Loucy (cell line): Measurements from ENCODE around the gene TFAP2D.

Experiments used
- H2AFZ ChIP-seq: fragments of 200-600 bp; sonication (generic); 2 replicates; pipeline ENCODE4 v1.6.0; 2016; ENCODE audit warnings: antibody characterized with exemption, mild to moderate bottlenecking, low read length, moderate library complexity
- H3F3A ChIP-seq: fragments of 200-600 bp; 2 replicates; pipeline ENCODE4 v1.6.0; 2016; ENCODE audit warnings: antibody characterized with exemption, low read depth, mild to moderate bottlenecking
- H3K27me3 ChIP-seq: fragments of 200-600 bp; sonication (generic); 2 replicates; pipeline ENCODE4 v1.6.1; 2014; ENCODE audit warnings: low read length, mild to moderate bottlenecking; ENCODE audit not compliant: insufficient read depth, poor library complexity, severe bottlenecking
- H3K36me3 ChIP-seq: fragments of 200-600 bp; sonication (generic); 2 replicates; pipeline ENCODE4 v1.6.1; 2016; ENCODE audit warnings: low read length; ENCODE audit not compliant: insufficient read depth
- H3K4me1 ChIP-seq: fragments of 200-600 bp; sonication (generic); 2 replicates; pipeline ENCODE4 v1.5.1; 2014; ENCODE audit warnings: low read length, mild to moderate bottlenecking; ENCODE audit not compliant: insufficient read depth, poor library complexity, severe bottlenecking
- H3K4me2 ChIP-seq: fragments of 200-600 bp; sonication (generic); 2 replicates; pipeline ENCODE4 v1.6.0; 2014; ENCODE audit warnings: antibody characterized with exemption, low read length, low read depth, mild to moderate bottlenecking; ENCODE audit not compliant: poor library complexity, severe bottlenecking
- H3K4me3 ChIP-seq: fragments of 200-600 bp; sonication (generic); 2 replicates; pipeline ENCODE4 v1.5.1; 2014; ENCODE audit warnings: low read length, mild to moderate bottlenecking, mixed read lengths; ENCODE audit not compliant: poor library complexity, severe bottlenecking
- H3K79me2 ChIP-seq: fragments of 200-600 bp; sonication (generic); 2 replicates; pipeline ENCODE4 v1.6.1; 2014; ENCODE audit warnings: low read length; ENCODE audit not compliant: insufficient read depth
- H3K9ac ChIP-seq: fragments of 200-600 bp; sonication (generic); 2 replicates; pipeline ENCODE4 v1.6.0; 2014; ENCODE audit warnings: mild to moderate bottlenecking, low read depth, low read length, moderate library complexity; ENCODE audit not compliant: poor library complexity, severe bottlenecking
- H3K9me2 ChIP-seq: fragments of 200-600 bp; sonication (generic); replicated peaks from 2 replicates; pipeline ENCODE4 v1.6.1; 2016; ENCODE audit warnings: low read depth, low read length, mixed read lengths
- H3K9me3 ChIP-seq: fragments of 200-600 bp; sonication (generic); 2 replicates; pipeline ENCODE4 v1.6.1; 2014; ENCODE audit warnings: mild to moderate bottlenecking, antibody characterized with exemption, low read length, low read depth; ENCODE audit not compliant: insufficient read depth
- H4K20me1 ChIP-seq: fragments of 200-600 bp; sonication (generic); 2 replicates; pipeline ENCODE4 v1.6.0; 2014; ENCODE audit warnings: antibody characterized with exemption, low read length, mild to moderate bottlenecking; ENCODE audit not compliant: insufficient read depth, poor library complexity, severe bottlenecking
- EZH2phosphoT487 ChIP-seq: fragments of 200-600 bp; IDR thresholded peaks from 2 replicates; pipeline ENCODE4 v1.6.1; 2018; ENCODE audit warnings: antibody characterized with exemption, mild to moderate bottlenecking, moderate library complexity, borderline replicate concordance
- TF ChIP-seq, protein P1 (sequence below): fragments of 200-600 bp; sonication (generic); conservative IDR thresholded peaks from 2 replicates; pipeline ENCODE4 v1.5.1; 2014; ENCODE audit warnings: mild to moderate bottlenecking, antibody characterized with exemption, low read length

Gene TFAP2D

GRCh38 chr6:50721978-50722377 is 8.7 kb downstream of the TFAP2D start:
- Histone ChIP-seq H3K27me3 (no peaks in the 10 kb centered on the region), H3K4me1 (no peaks in the 10 kb centered on the region), H4K20me1 (no peaks in the 10 kb centered on the region), H3K9me2 (no peaks in the 10 kb centered on the region), H3K4me3 (no peak overlapping the region), H3K9me3 (no peaks in the 10 kb centered on the region), H3F3A (no peaks in the 10 kb centered on the region), H3K79me2 (no peaks in the 10 kb centered on the region), H2AFZ (no peak overlapping the region), H3K9ac (no peak overlapping the region), H3K4me2 (no peak overlapping the region), H3K36me3 (no peaks in the 10 kb centered on the region)
- no peak for TF ChIP-seq EZH2phosphoT487
- TF ChIP-seq, protein P1, sequence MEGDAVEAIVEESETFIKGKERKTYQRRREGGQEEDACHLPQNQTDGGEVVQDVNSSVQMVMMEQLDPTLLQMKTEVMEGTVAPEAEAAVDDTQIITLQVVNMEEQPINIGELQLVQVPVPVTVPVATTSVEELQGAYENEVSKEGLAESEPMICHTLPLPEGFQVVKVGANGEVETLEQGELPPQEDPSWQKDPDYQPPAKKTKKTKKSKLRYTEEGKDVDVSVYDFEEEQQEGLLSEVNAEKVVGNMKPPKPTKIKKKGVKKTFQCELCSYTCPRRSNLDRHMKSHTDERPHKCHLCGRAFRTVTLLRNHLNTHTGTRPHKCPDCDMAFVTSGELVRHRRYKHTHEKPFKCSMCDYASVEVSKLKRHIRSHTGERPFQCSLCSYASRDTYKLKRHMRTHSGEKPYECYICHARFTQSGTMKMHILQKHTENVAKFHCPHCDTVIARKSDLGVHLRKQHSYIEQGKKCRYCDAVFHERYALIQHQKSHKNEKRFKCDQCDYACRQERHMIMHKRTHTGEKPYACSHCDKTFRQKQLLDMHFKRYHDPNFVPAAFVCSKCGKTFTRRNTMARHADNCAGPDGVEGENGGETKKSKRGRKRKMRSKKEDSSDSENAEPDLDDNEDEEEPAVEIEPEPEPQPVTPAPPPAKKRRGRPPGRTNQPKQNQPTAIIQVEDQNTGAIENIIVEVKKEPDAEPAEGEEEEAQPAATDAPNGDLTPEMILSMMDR = no peak

DNA sequence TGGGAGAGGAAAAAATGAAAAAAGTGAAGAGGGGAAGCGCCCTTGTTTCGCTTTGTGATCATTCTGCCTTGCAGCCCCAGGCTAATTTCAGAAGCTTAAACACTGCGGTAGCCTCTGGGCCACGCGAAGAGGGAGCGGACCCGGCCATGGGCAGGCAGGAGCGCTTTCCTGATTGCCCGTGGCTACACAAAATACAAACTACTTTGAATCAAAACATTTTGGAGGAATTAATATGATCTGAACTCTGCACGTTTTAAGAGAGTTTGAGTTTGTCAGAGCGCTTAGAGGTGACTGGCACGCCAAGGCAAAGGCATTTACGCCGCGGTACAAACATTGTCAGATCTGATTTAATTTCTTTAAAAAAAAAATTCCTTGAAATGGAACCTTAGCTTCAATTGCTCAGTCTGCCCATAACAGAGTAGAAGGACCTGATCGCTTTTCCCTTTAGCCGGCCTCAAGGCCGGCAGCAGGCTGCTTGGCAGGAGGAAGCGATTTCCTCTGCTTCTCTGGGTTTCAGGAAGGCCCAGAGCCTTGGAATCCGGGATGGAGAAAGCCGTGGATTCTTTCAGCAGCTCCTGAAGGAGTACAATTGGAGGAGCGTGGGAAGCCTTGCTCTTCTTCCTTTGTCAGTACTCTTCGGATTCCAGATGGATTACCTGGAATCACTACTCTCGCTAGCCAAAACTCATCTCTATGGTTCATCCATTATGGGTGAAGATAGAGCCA is 9.7 kb downstream of the TFAP2D start:
- Histone ChIP-seq H4K20me1 (no peaks in the 10 kb centered on the region), H2AFZ (no peak overlapping the region), H3K9ac (no peak overlapping the region), H3K4me1 (no peaks in the 10 kb centered on the region), H3K27me3 (no peaks in the 10 kb centered on the region), H3K9me3 (no peaks in the 10 kb centered on the region), H3K36me3 (no peaks in the 10 kb centered on the region), H3K9me2 (no peaks in the 10 kb centered on the region), H3F3A (no peaks in the 10 kb centered on the region), H3K79me2 (no peaks in the 10 kb centered on the region), H3K4me3 (no peak overlapping the region), H3K4me2 (no peak overlapping the region)
- TF ChIP-seq EZH2phosphoT487 = no peak
- TF ChIP-seq, protein P1 = no peak

- H3K9me2 ChIP-seq = no peaks in the 10 kb centered on the region
- H3K4me3 ChIP-seq = no peak overlapping the region
- no peaks in the 10 kb centered on the region for H3K79me2 ChIP-seq
- H3F3A ChIP-seq = no peaks in the 10 kb centered on the region
- H3K27me3 ChIP-seq = no peaks in the 10 kb centered on the region
- no peaks in the 10 kb centered on the region for H4K20me1 ChIP-seq
- H3K9ac ChIP-seq = no peak overlapping the region
- H3K36me3 ChIP-seq = no peaks in the 10 kb centered on the region
- no peaks in the 10 kb centered on the region for H3K4me1 ChIP-seq
- TF ChIP-seq EZH2phosphoT487 = no peak
- TF ChIP-seq, protein P1 = no peak
- H2AFZ ChIP-seq = no peak overlapping the region
- H3K9me3 ChIP-seq = no peaks in the 10 kb centered on the region
- H3K4me2 ChIP-seq = no peak overlapping the region
Observed at GRCh38 chr6:50724381-50725124, 11.2 kb downstream of the TFAP2D start.
